Renal pelvis (tissue), 12 donors: ENCODE data around the gene ARSB. TPM values are rescaled to one million over a fixed set of nuclear protein-coding genes. Genes with fewer than 3 reads are reported as not detected.

Source experiments
- DNase-seq: peaks from one replicate; pipeline ENCODE4 v3.0.0-alpha.2; 2013
- long read RNA-seq, 16 experiments: transcript quantifications; one replicate each; lab custom pipeline, GENCODE V29; 2026
- polyA plus RNA-seq, 3 donors: library from polyadenylated mRNA; unstranded; fragments of 120-200 nt; gene quantifications; one replicate each; pipeline ENCODE4 v1.2.1, GENCODE V29; 2013; ENCODE audit not compliant: insufficient read length in 3 of 3

The ARSB gene
- polyA plus RNA-seq: 10 to 100 TPM; 19.1 to 23.0 (median 21.4) TPM
- long read RNA-seq, donor 1, full-length matches to known transcripts: 3 of 3 reads
- long read RNA-seq, donor 1, partial matches to known transcripts: 0 of 3 reads
- long read RNA-seq, donor 1, other reads (novel, unspliced or antisense): 0 of 3 reads
- long read RNA-seq, donor 2, full-length matches to known transcripts: 6 of 6 reads
- long read RNA-seq, donor 2, partial matches to known transcripts: 0 of 6 reads
- long read RNA-seq, donor 2, other reads (novel, unspliced or antisense): 0 of 6 reads
- long read RNA-seq, donor 3, full-length matches to known transcripts: 1 of 1 reads
- long read RNA-seq, donor 3, partial matches to known transcripts: 0 of 1 reads
- long read RNA-seq, donor 3, other reads (novel, unspliced or antisense): 0 of 1 reads
- long read RNA-seq, donor 4: 0 reads
- long read RNA-seq, donor 5, full-length matches to known transcripts: 3 of 3 reads
- long read RNA-seq, donor 5, partial matches to known transcripts: 0 of 3 reads
- long read RNA-seq, donor 5, other reads (novel, unspliced or antisense): 0 of 3 reads
- long read RNA-seq, donor 6, full-length matches to known transcripts: 4 of 4 reads
- long read RNA-seq, donor 6, partial matches to known transcripts: 0 of 4 reads
- long read RNA-seq, donor 6, other reads (novel, unspliced or antisense): 0 of 4 reads
- long read RNA-seq, donor 7, full-length matches to known transcripts: 6 of 6 reads
- long read RNA-seq, donor 7, partial matches to known transcripts: 0 of 6 reads
- long read RNA-seq, donor 7, other reads (novel, unspliced or antisense): 0 of 6 reads
- long read RNA-seq, donor 8, full-length matches to known transcripts: 3 of 3 reads
- long read RNA-seq, donor 8, partial matches to known transcripts: 0 of 3 reads
- long read RNA-seq, donor 8, other reads (novel, unspliced or antisense): 0 of 3 reads
- long read RNA-seq, donor 9, full-length matches to known transcripts: 4 of 9 reads
- long read RNA-seq, donor 9, partial matches to known transcripts: 5 of 9 reads
- long read RNA-seq, donor 9, other reads (novel, unspliced or antisense): 0 of 9 reads
- long read RNA-seq, donor 10, partial matches to known transcripts: 0 of 1 reads
- long read RNA-seq, donor 10, other reads (novel, unspliced or antisense): 0 of 1 reads
- long read RNA-seq, donor 11, full-length matches to known transcripts: 8 of 8 reads
- long read RNA-seq, donor 11, partial matches to known transcripts: 0 of 8 reads
- long read RNA-seq, donor 11, other reads (novel, unspliced or antisense): 0 of 8 reads
- long read RNA-seq, donor 12, full-length matches to known transcripts: 8 of 8 reads
- long read RNA-seq, donor 12, partial matches to known transcripts: 0 of 8 reads
- long read RNA-seq, donor 12, other reads (novel, unspliced or antisense): 0 of 8 reads
- long read RNA-seq, donor 13, full-length matches to known transcripts: 1 of 1 reads
- long read RNA-seq, donor 13, partial matches to known transcripts: 0 of 1 reads
- long read RNA-seq, donor 13, other reads (novel, unspliced or antisense): 0 of 1 reads
- long read RNA-seq, donor 14, full-length matches to known transcripts: 8 of 23 reads
- long read RNA-seq, donor 14, partial matches to known transcripts: 15 of 23 reads
- long read RNA-seq, donor 14, other reads (novel, unspliced or antisense): 0 of 23 reads
- long read RNA-seq, donor 15, full-length matches to known transcripts: 2 of 2 reads
- long read RNA-seq, donor 15, partial matches to known transcripts: 0 of 2 reads
- long read RNA-seq, donor 15, other reads (novel, unspliced or antisense): 0 of 2 reads
- long read RNA-seq, donor 16, full-length matches to known transcripts: 7 of 13 reads
- long read RNA-seq, donor 16, partial matches to known transcripts: 6 of 13 reads
- long read RNA-seq, donor 16, other reads (novel, unspliced or antisense): 0 of 13 reads

GRCh38 chr5:78985116-78985724, at the start of gene ARSB:
TSS of gene ARSB (minus strand) at chr5:78985310. CDS start at chr5:78985248, 62 bp downstream.
- peak; percentile 38 for DNase-seq

DNA sequence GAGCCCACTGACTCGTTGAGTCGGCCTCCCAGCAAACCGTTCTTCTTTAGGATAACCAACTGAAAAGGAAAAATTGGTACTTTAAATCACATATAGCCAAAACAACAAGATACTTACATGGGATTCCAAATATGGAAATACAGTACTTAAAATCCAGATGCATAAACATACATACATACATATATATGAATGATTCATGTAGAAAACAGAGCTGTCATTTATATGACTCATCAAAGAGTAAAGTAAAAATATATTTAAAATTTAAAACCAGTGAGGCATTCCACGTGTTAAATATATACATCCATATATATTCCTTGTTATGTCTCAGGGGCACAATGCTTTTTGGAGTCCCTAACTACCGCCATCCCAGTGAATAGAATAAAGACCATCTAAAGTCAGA, 47.7 kb upstream of the ARSB start:
- no peak for DNase-seq

- no peak for DNase-seq
Observed at GRCh38 chr5:79032031-79032695, 47.1 kb upstream of the ARSB start.

DNA sequence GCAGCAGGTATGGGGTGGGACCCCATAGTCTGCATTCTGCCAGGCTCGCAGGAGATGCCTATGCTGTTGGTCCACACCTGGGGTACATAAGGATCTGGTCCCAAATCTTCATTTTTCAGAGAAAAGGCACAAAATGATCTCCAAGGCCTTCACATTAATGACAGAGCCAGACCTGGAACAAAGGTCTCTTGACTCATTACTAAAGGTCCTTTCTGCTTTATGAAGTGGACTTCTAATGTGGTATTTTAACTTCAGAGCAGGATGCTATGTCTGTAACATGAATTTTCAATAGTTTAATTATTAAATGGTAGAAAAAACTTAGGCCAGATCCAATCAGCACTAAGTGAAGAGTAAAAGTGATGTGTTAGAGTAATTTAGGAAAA, 46.4 kb upstream of the ARSB start:
- no peak for DNase-seq

DNA sequence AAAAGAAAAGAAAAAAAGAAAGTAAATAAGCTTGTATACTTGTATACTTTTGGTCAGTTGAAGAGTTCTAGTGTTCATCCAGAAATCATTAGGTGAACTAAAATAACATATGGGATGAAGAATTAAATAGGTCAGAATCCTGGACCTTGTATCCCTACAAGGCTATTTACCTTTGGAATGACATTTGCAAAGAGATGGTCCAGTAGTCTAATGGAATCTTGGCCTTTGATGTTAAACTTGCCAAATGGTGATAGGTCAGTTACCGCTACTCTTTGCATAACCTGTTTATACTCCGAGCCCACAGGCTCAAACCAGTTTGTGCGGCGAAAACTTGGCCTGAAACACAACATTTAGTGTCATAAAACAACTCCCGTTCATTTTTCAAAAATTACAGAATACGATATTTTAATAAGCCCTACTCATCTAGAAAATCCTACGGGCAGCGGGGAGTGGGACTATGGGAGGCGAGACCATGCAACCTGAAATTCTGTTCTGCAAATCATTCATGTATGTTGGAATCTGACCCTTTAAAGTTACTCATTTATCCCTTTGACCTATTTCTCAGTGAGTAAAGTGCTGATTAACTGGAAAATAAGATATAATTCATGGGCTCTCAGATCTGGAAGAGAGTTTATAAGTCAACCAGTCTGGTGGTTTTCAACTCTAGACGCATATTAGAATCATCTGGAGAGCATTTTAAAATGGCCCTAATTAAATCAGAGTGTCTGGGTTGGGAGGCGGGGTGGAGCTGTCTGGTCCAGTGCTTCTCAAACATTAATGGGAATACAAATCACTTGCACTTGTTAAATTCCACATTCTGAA, 45.8 kb upstream of the ARSB start:
- DNase-seq: peak; percentile 71

- peak; percentile 70 for DNase-seq
Observed at GRCh38 chr5:79025054-79025472, 40.0 kb upstream of the ARSB start.

GRCh38 chr5:79023947-79024346, 38.8 kb upstream of the ARSB start:
- no peak for DNase-seq

DNA sequence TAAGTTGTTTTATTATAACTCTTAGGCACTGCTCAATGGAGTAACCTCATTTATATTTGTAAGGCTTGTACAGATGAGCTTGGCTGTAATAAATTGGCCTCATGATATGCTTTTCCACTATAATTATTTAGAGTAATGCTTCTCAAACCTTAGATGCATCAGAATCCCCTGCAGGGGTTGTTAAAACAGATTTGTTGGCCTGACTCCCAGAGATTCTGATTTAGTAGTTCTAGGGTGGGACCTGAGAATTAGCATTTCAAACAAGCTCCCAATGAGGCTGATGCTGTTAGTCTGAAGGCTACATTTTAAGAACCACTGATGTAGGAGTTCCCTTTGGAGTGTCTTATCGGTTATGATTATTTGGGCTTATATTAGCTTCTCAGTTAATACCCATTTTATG, 38.2 kb upstream of the ARSB start:
- DNase-seq: no peak

GRCh38 chr5:79022771-79023170, 37.7 kb upstream of the ARSB start:
- DNase-seq: no peak

DNA sequence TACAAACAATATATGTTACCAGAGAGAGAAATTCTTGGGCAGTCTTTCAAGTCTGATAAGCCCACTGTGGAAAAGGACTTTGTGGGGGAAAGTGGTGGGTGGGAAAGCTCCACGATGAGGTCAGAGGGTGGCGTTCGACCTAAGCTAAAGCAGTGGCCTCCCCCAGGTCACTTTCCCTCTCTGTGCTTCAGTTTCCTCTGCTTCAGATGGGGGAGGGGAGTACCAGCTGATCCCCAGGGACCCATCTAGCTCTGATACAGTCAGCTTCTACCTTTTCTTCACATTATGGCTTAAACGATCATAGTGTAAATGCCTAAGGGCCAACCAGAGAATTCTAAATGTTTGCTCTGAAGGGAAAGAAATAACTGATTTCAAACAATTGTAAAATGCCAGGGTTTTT, 36.6 kb upstream of the ARSB start:
- DNase-seq: no peak

DNA sequence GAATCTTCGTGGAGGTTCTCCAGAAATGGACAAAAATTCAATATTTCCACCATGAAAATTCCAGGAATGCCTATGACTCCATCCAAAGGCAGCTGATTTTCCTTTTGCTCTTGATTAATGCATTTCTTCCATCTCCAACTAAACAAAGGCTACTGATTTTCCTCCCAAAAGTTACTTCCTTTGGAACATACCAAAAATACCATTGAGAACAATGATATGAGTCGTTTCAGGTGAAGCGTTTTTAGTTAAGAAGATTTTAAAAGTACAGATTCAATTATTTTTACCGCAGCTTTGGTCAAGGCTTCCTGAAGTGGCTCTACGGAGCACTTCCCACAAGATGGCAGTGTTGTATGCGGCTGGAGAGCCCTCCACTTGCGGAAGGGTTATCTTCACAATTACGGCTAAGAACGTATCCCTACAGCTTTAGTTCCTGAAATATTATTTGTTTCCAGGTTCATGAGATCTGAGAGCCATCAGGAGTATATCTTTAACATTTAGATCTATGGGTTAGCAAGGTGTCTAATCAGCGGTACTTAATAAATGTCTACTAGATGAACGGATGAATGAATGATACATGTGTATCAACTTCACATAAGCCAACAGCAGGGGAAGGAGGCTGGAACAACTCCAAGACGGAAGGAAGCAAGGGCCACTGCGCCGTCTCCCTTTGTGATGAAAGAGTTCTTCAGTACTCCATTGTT, 35.9 kb upstream of the ARSB start:
- peak; percentile 63 for DNase-seq

- no peak for DNase-seq
Observed at GRCh38 chr5:79014631-79015030, 29.5 kb upstream of the ARSB start.

- DNase-seq: no peak
Observed at GRCh38 chr5:79011869-79012268, 26.8 kb upstream of the ARSB start.

DNA sequence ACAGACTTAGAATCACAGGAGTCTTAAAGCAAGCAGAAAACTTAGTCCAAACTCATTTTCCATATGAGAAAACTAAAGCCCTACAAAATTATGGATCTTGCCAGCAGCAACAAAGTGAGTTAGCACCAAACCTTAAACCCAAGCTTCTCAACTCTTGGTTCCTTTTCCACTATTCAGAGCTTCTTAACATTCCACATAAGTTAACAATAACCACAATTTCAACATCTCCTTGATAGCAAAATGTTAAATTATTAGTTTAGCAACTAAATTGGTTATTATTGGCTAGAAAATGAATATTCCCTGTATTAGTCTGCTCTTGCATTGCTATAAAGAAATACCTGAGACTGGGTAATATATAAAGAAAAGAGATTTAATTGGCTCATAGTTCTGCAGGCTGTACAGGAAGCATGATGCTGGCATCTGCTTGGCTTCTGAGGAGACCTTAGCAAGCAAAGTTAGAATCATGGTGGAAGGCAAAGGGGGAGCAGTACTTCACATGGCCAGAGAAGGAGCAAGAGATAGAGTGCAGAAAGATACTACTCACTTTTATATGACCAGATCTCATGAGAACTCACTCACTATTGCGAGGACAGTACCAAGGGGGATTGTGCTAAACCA, 26.2 kb upstream of the ARSB start:
- DNase-seq: no peak

DNA sequence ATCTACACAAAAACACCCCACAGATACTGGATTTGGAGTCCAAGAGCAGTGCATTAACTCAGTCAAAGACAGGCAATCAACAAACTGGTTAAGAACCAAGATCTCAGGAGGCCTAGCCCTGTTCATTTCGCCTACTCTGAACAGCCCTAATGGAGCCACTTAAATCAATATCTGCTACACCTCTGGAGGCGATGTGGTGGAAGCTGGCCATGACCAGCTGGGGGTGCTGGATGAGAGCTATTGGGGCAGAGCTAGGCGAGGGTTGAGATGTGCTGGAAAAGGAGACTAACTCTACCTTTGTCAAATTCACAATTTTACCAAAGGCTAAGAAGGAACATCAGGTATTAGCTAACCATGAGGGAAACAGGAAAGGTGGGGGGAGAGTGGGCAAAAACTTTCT, 23.3 kb upstream of the ARSB start:
- DNase-seq: no peak

- DNase-seq: no peak
Observed at GRCh38 chr5:79007872-79008271, 22.8 kb upstream of the ARSB start.

DNA sequence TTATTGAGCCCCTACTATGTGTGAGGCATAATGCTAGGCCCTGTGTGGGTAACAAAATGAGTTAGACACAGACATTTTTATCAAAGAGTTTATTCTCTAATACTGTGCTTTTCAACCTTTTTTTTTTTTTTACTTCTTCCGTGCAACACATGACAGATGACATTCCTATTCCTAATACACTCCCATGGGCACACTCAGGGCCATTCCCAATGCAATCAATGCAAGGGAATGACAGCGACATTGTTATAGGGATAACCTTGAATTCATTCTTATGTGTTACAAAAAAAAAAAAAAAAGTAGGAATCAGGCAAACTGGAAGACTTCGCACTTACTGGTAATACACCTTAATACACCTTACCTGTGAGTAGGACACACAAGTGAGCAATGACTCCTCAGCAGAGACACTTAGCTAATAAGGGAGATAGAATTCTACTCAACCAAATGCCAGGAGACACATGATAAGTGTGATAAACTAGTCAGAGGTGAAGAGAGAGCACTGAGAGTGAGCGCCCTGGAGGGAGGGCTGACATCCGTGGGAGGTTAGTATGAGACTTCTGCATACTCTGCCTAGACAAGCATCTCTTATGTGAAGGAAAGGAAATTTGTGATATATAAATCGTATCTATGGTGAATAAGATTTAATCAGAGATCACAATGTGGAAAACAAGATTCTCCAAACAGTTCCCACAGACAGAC, 21.0 kb upstream of the ARSB start:
- DNase-seq: no peak
